HL-60/S4 (cell line): ENCODE measurements around the gene SPOCK1.

ENCODE experiments used
- in situ Hi-C: fragments of 300-500 bp; cut with MboI; formaldehyde crosslinking; loops from 2 replicates; pipeline ENCODE4 v1.14.3; 2022; ENCODE audit warnings: low sequenced_read_pairs

SPOCK1 gene

DNA sequence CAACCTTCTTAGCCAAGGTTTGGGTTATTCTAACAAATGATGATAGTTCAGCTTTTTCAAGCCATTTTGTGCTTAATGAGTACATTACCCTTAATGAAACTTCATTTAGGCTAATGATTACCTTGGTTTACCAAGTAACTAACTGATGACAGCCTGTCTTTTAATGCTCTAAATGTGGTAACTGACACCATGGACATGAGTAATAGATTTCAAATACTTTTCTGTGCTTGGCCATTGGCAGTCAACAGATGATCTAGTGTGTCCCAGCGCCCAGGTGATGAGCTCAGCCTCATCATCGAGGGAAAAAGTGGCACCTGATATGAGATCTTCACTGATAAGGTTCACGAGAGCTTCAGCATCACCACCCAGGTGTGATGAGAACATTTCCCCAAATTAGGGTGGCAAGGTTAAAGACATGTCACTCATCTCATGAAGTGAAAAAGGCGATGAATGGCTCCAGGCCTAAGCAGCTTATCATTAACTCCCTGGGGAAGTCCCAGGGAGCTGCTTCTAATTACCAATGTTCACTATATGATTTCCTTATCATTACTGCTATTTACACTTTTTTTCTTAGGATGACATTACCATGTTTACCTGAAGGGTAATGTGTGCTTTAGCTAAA is 296.0 kb downstream of the SPOCK1 start:
- in situ Hi-C loops, result no loop called here

- in situ Hi-C loops, result no loop called here
Measured at GRCh38 chr5:137201876-137202275, 297.2 kb downstream of the SPOCK1 start.

DNA sequence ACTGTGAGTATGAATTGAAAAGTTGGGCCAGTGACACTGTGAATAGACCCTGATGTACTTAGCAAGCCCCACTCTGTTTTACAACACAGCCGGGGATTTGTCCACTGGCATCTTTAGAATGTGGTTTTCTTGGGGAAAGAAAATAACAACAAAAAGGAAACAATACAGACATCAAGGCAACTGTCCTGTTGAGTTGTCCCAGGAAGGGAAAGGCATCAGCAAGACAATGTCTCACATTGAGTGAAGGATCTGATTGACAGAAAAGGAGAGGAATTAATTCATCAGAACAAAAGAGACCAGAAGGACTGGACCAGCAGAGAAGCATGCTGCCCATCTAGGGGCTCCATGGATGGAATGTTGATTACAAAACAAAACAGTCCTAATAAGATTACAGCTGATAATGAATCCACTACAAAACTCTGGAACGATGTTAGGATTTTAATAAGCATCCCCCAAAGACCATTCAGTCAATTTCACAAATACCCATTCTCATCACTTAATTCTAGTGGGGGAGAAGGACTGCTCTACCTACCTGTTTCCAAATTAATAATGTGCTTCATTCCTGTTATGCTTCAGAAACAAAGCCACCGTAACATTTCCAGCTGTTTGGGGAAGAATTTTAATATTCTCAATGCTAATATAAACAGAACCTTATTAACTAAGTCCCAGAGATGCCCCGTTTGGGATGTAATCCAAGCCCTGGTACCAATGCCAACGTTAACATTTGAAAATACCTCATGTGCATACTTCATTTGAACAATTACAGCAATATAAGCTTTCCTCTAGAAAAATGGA is 298.0 kb downstream of the SPOCK1 start:
- in situ Hi-C loops, result no loop called here

GRCh38 chr5:137199966-137200365 is 299.2 kb downstream of the SPOCK1 start:
- in situ Hi-C loops, result no loop called here

DNA sequence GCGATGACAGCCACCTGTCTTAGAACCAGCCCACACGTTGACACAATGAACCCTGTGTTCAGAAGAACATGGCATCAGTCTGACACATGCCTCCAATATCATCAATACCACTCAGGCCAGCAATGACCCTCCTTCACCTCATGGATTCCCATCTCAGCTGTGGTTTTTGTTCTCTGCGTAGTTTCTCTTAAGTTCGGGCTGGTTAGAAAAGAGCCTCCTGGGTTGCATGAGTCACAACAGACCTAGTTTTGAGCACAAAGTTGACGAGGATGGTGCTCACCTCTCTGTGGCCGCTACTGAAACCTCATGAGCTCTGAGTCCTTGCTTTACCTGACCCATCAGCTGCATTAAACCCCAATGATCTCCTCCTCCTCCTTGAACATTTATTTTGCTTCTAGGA is 299.9 kb downstream of the SPOCK1 start:
- in situ Hi-C loops, result no loop called here

DNA sequence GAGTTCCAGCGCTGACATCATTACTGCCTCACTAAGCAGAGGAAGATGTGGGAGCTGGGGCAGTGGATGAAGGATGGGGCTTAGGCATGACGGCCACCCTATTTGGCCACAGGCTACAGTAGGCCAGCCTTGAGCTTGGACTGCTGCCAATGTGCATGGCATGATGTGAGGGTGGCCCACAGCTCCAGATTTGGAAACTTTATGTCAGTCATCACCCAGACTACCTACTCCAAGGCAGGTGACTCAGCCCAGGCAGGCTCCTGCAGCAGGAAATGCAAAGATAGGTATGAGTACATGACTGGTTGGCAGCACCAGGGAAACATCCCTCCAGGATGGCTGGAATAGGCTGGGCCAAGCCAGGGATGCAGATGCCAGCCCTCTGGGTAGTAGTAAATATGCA is 303.6 kb downstream of the SPOCK1 start:
- in situ Hi-C loops, result no loop called here

DNA sequence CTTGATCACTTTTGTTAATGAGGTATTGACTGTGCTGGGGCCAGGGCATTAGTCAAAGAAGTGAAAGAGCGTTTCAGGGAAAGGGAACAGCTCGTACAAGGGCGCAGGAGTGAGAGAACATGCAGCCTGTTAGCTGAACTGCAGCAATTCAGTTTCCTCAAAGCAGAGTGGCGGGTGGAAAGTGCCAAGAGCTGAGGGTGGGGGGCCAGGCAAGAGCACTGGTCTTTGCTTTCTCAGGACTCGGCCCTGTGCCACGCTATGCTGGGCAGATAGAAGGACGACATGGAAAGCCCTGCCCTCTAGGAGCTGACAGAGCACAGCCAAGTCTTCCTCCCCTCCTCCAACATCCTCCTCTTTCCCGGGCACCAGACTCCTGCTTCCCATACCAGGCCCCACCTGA is 304.8 kb downstream of the SPOCK1 start:
- in situ Hi-C loops, result no loop called here

- in situ Hi-C loops, result no loop called here
Measured at GRCh38 chr5:137192293-137192743, 306.8 kb downstream of the SPOCK1 start.

DNA sequence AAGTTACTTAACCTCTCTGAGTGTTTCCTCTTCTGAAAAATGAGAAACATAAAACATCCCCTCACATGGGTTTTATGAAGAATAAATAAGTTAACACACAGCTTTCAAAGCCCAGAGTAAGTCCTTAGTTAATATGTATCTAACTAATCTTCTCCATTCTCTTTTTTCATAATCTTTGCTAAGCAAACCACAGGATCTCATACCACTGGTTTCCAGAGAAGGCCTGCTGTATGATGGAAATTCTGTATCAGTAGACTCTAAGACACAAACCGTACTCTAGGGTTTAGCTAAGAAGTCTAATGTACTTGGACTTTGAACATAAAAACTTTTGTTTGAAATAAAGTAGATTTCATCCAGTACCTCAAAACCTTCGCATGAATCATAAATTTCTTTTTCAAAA is 307.9 kb downstream of the SPOCK1 start:
- in situ Hi-C loops, result no loop called here

GRCh38 chr5:137190441-137190840 is 308.7 kb downstream of the SPOCK1 start:
- in situ Hi-C loops, result no loop called here

GRCh38 chr5:137190031-137190430 is 309.1 kb downstream of the SPOCK1 start:
- in situ Hi-C loops, result no loop called here

DNA sequence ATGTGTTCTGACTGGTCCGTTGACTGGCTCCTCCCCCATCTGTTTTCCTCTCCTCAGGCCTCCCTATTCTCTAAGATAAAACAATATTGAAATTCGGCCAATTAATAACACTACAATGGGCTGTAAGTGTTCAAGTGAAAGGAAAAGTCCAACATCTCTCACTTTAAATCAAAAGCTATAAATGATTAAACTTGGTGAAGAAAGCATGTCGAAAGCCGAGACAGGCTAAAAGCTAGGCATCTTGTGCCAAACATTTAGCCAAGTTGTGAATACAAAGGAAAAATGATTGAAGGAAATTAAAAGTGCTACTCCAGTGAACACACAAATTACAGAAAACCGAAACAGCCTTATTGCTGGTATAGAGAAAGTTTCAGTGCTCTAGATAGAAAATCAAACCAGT is 310.6 kb downstream of the SPOCK1 start:
- in situ Hi-C loops, result no loop called here

DNA sequence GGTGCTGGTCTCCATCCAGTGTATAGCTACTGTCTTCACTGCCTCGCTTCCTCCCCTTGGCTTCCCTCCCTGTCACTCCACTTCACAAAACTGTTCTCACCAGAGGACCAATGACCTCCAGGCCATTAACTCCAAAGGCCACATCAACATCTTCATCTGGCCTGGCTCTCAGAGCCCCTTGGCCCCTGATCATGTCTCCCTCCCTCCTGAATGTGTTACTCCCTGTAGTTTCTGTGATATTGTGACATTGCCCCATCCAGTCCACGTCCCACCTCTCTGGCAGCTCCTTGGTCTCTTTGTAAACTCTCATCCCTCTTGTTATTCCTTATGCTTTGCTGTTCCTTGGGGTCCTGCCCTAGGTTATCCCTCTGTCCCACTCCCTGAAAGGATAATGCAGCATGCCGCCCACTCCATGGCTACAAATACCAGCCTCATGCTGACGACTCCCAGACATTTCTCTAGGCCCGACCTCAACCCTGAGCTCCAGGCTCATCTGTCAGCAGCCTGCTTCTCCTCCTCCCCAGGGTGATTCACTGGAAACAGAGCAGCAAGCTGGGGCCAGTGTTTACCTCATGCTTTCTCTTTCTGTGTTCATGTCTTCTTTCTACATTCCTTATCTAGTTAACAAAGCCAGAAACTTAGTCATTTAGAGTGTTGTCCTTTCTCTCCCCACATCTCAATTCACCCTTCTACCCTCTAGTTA is 312.2 kb downstream of the SPOCK1 start:
- in situ Hi-C loops, result no loop called here

- in situ Hi-C loops, result no loop called here
Measured at GRCh38 chr5:137185193-137185592, 313.9 kb downstream of the SPOCK1 start.

- in situ Hi-C loops, result no loop called here
Measured at GRCh38 chr5:137184734-137185133, 314.4 kb downstream of the SPOCK1 start.

DNA sequence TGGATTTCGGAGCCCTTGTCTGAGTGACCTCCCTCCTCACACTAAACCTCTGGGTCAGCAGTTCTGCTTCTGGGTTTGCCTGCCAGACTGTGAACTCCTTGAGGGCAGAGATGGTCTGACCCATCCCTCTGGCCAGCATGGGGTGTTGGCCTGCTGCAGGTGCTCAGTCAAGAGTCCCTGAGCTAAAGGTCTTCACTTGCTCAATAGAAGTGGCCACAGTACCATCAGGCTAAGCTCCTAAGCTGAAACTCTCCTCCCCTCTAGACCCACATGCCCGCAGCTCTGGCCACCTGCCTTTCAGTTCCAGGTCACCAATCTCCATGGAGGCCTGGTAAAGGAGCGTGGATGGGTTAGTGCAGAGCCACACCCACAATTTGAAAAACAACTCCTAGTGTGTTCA is 316.6 kb downstream of the SPOCK1 start:
- in situ Hi-C loops, result no loop called here

- in situ Hi-C loops, result no loop called here
Measured at GRCh38 chr5:137181667-137182066, 317.5 kb downstream of the SPOCK1 start.

DNA sequence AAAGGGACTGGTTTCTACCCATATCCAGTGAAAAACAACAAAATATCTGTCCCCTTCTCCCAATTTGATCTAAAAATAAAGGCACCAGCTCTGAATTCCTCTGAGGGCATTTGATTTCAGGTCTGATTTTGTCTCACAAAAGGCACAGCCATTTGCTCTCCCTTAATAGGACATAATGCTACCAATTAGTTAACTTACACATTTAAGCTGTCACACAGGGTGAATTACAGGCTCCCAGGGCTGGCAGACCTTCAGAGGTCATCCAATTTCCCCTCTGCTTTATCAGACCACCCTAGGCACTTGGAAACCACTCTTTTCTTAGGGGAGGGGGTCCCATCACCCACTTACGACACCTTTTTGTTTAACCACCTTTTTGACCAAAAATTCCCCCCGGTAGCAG is 319.9 kb downstream of the SPOCK1 start:
- in situ Hi-C loops, result no loop called here

- in situ Hi-C loops, result no loop called here
Measured at GRCh38 chr5:137176609-137177008, 322.5 kb downstream of the SPOCK1 start.

GRCh38 chr5:137176126-137176525 is 323.0 kb downstream of the SPOCK1 start:
- in situ Hi-C loops, result no loop called here

DNA sequence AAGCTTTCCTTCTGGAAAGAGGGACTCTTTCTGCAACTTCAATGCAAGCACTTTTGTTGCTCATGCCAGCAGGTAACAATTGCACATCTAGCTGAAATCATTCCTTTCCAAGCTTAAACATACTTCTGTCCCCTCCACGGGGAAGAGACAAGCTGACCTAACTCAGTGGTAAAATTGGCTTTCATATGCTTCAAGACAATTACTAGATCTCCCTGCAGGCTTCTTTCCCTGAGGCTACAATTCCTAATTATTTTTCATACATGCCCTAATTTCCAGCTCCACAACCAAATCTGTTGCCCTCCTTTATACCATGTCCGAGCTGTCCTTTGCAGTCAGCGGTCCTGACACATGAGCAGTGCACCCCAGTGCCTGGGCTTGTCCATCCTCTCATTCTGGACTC is 324.9 kb downstream of the SPOCK1 start:
- in situ Hi-C loops, result no loop called here

DNA sequence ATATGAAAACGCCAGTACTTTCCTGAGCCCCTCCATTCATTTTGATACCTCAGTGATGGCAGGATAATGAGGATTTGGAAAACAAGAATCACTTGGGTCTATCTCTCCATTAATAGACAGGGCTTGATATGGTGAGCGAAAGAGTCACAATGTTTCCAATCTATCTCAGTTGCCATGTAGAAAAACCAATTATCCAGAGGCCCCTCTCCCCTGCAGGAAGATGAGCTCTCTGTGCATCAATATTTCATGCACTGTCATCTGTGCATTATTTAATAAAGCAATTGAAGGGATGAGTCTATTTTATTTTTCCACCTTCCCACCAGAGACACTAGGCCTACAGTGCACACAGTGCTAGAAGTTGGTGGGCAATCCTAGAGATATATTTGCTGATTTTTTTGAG is 326.9 kb downstream of the SPOCK1 start:
- in situ Hi-C loops, result no loop called here
